B cell (primary cell): ENCODE data around the gene VGLL2. TPM values are rescaled to one million over a fixed set of nuclear protein-coding genes. Genes with fewer than 3 reads are reported as not detected.

Experiments used
- ATAC-seq: fragments of 200-7000 bp; cut with Tn5 transposase; one replicate; pipeline ENCODE4 v1.10.0; 2021; ENCODE audit warnings: low read depth, mild to moderate bottlenecking, moderate number of reproducible peaks, moderate library complexity
- CTCF ChIA-PET: fragments of 350-600 bp; sonication (Branson Sonifier 250); formaldehyde crosslinking; loops from one replicate; lab custom pipeline; 2021; ENCODE audit warnings: antibody characterized with exemption, inconsistent platforms; lab: Charles Lee
- POLR2A ChIA-PET: fragments of 350-600 bp; sonication (Branson Sonifier 250); formaldehyde crosslinking; loops from one replicate; lab custom pipeline; 2021; ENCODE audit warnings: antibody characterized with exemption; lab: Charles Lee
- DNase-seq: peaks from one replicate; pipeline ENCODE4 v3.0.0; 2013
- H2AFZ ChIP-seq: 2 replicates; pipeline ENCODE4 v1.6.1; 2012; ENCODE audit warnings: mild to moderate bottlenecking, low read depth, low read length; ENCODE audit not compliant: insufficient read depth, poor library complexity, severe bottlenecking
- H3K27ac ChIP-seq, 2 donors: 1 replicate in 1 of 2; 2 replicates in 1 of 2; pipeline ENCODE4 v1.5.1; 2012 to 2013; ENCODE audit warnings: low read length in 2 of 2, mild to moderate bottlenecking in 2 of 2, moderate library complexity in 1 of 2
- H3K27me3 ChIP-seq, 4 experiments: fragments of 200-600 bp in 1 of 4; sonication (generic) in 1 of 4; replicated peaks in 1 of 4; 1 replicate in 2 of 4; 2 replicates in 2 of 4; pipeline versions ENCODE4 v1.6.1 to v1.7.0; 2013 to 2016; ENCODE audit warnings: low read length in 3 of 4, mild to moderate bottlenecking in 2 of 4, mixed read lengths in 1 of 4, moderate library complexity in 1 of 4; ENCODE audit not compliant: insufficient read depth in 4 of 4, control insufficient read depth in 3 of 4; ENCODE audit errors: control extremely low read depth in 1 of 4
- H3K36me3 ChIP-seq, 2 experiments: replicated peaks in 1 of 2; 1 replicate in 1 of 2; 2 replicates in 1 of 2; pipeline versions ENCODE4 v1.6.1 to v1.7.1; 2013; ENCODE audit warnings: low read length in 1 of 2; ENCODE audit not compliant: insufficient read depth in 2 of 2, control insufficient read depth in 1 of 2; ENCODE audit errors: control extremely low read depth in 1 of 2, extremely low read depth in 1 of 2
- H3K4me1 ChIP-seq, 2 donors: fragments of 200-600 bp in 1 of 2; sonication (generic) in 1 of 2; 1 replicate in 1 of 2; 2 replicates in 1 of 2; pipeline versions ENCODE4 v1.5.1 to v1.6.1; 2013 to 2017; ENCODE audit warnings: low read length in 2 of 2; ENCODE audit not compliant: control insufficient read depth in 2 of 2, insufficient read depth in 2 of 2
- H3K4me2 ChIP-seq: replicated peaks from 2 replicates; pipeline ENCODE3; 2012; ENCODE audit warnings: mild to moderate bottlenecking, low read depth, low read length; ENCODE audit not compliant: poor library complexity, severe bottlenecking
- H3K4me3 ChIP-seq, 5 experiments: fragments of 200-600 bp in 1 of 5; sonication (generic) in 1 of 5; 1 replicate in 3 of 5; 2 replicates in 2 of 5; pipeline versions ENCODE4 v1.5.1 to v1.7.0; 2011 to 2016; ENCODE audit warnings: low read length in 4 of 5, mild to moderate bottlenecking in 4 of 5, low read depth in 2 of 5, control low read depth in 1 of 5, moderate library complexity in 1 of 5; ENCODE audit not compliant: insufficient read depth in 1 of 5; ENCODE audit errors: control extremely low read depth in 1 of 5, extremely low read depth in 1 of 5
- H3K79me2 ChIP-seq: fragments of 200-600 bp; sonication (generic); one replicate; pipeline ENCODE4 v1.6.0; 2016; ENCODE audit warnings: low read length; ENCODE audit not compliant: control insufficient read depth, insufficient read depth
- H3K9ac ChIP-seq: fragments of 200-600 bp; sonication (generic); 2 replicates; pipeline ENCODE4 v1.6.1; 2017; ENCODE audit warnings: mild to moderate bottlenecking, low read length, moderate library complexity
- H3K9me3 ChIP-seq, 3 donors: one replicate each; pipeline versions ENCODE4 v1.6.1 to v1.7.1; 2013; ENCODE audit warnings: low read length in 2 of 3; ENCODE audit not compliant: control insufficient read depth in 2 of 3, insufficient read depth in 1 of 3; ENCODE audit errors: control extremely low read depth in 1 of 3
- H4K20me1 ChIP-seq: 2 replicates; pipeline ENCODE4 v1.6.0; 2012; ENCODE audit warnings: mild to moderate bottlenecking, low read length; ENCODE audit not compliant: insufficient read depth, control insufficient read depth, poor library complexity, severe bottlenecking
- H3K27ac Mint-ChIP-seq: one replicate; pipeline ENCODE4 v1.8.0; 2021; ENCODE audit warnings: mixed read lengths
- H3K27me3 Mint-ChIP-seq: one replicate; pipeline ENCODE4 v1.8.0; 2021; ENCODE audit warnings: mixed read lengths
- H3K4me1 Mint-ChIP-seq: one replicate; pipeline ENCODE4 v1.8.0; 2021; ENCODE audit warnings: mixed read lengths
- H3K4me3 Mint-ChIP-seq: one replicate; pipeline ENCODE4 v1.8.0; 2021; ENCODE audit warnings: mixed read lengths
- H3K9me3 Mint-ChIP-seq: one replicate; pipeline ENCODE4 v1.8.0; 2022; ENCODE audit warnings: mixed read lengths; ENCODE audit not compliant: insufficient read depth
- EZH2 ChIP-seq: IDR thresholded peaks from 2 replicates; pipeline ENCODE4 v1.6.1; 2012; ENCODE audit warnings: borderline replicate concordance, low read depth, mild to moderate bottlenecking, moderate library complexity, low read length; ENCODE audit not compliant: insufficient read depth, poor library complexity, severe bottlenecking
- WGBS: methylation state at CpG from one replicate; pipeline ENCODE4 v1.1.5; 2013; ENCODE audit warnings: missing lambda C conversion rate; ENCODE audit not compliant: insufficient coverage; 5-methylcytosine and 5-hydroxymethylcytosine counted together
- intact Hi-C: fragments of 100-400 bp; cut with micrococcal nuclease; formaldehyde crosslinking; loops from one replicate; pipeline ENCODE4 v1.10.0; 2022
- polyA plus RNA-seq: library from polyadenylated mRNA; depleted of rRNA; stranded (reverse); fragments of >200 nt; gene quantifications from 2 replicates; pipeline ENCODE4 v1.2.3, GENCODE V29; 2012
- total RNA-seq, 2 donors: library from RNA; stranded (reverse); fragments of 120-200 nt in 1 of 2; gene quantifications; 1 replicate in 1 of 2; 2 replicates in 1 of 2; pipeline versions ENCODE4 v1.2.3 to v1.2.4, GENCODE V29; 2013 to 2022
- TF ChIP-seq, protein P1 (sequence below): fragments of 200-600 bp; IDR thresholded peaks from one replicate; pipeline ENCODE4 v1.8.0; 2022; ENCODE audit warnings: antibody characterized with exemption, mild to moderate bottlenecking

VGLL2 gene
- total and polyA plus RNA-seq, 2 donors (not counting 1 experiment from before 2014, with no cell fraction given) = not detected

- no peak overlapping the region for H3K4me2 ChIP-seq
- H3K9me3 Mint-ChIP-seq = no peaks in the 10 kb centered on the region
- no peak overlapping the region for H3K27ac Mint-ChIP-seq
- intact Hi-C loops = no loop called here
- no peak overlapping the region for H3K4me3 Mint-ChIP-seq
- H3K27me3 Mint-ChIP-seq = peaks cover 9% of the 10 kb centered on the region
- 100% methylated on average over 1 of the region's 1 CpG for WGBS
- CTCF ChIA-PET = no interaction called here
- POLR2A ChIA-PET = no interaction called here
- H3K79me2 ChIP-seq = no peaks in the 10 kb centered on the region
- H3K9me3 ChIP-seq = peaks cover 0 to 4% (median 0%) of the 10 kb centered on the region in 3 donors
- ATAC-seq = no peak
- H3K27ac ChIP-seq = no peak overlapping the region
- H4K20me1 ChIP-seq = no peaks in the 10 kb centered on the region
- no peak overlapping the region for H3K9ac ChIP-seq
- no peak overlapping the region for H2AFZ ChIP-seq
- H3K27me3 ChIP-seq = no peaks in the 10 kb centered on the region
- no peaks in the 10 kb centered on the region for H3K4me1 ChIP-seq
- no peaks in the 10 kb centered on the region for H3K4me1 Mint-ChIP-seq
- DNase-seq = no peak
- no peaks in the 10 kb centered on the region for H3K36me3 ChIP-seq
- no peak for TF ChIP-seq EZH2
- TF ChIP-seq, protein P1, sequence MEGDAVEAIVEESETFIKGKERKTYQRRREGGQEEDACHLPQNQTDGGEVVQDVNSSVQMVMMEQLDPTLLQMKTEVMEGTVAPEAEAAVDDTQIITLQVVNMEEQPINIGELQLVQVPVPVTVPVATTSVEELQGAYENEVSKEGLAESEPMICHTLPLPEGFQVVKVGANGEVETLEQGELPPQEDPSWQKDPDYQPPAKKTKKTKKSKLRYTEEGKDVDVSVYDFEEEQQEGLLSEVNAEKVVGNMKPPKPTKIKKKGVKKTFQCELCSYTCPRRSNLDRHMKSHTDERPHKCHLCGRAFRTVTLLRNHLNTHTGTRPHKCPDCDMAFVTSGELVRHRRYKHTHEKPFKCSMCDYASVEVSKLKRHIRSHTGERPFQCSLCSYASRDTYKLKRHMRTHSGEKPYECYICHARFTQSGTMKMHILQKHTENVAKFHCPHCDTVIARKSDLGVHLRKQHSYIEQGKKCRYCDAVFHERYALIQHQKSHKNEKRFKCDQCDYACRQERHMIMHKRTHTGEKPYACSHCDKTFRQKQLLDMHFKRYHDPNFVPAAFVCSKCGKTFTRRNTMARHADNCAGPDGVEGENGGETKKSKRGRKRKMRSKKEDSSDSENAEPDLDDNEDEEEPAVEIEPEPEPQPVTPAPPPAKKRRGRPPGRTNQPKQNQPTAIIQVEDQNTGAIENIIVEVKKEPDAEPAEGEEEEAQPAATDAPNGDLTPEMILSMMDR = no peak
- no peak overlapping the region for H3K4me3 ChIP-seq
These were observed 37.2 kb upstream of the VGLL2 start for GRCh38 chr6:117228202-117228601.

GRCh38 chr6:117229870-117230269 lies 35.5 kb upstream of the VGLL2 start:
- Histone ChIP-seq H3K79me2 (no peaks in the 10 kb centered on the region), H3K4me3 (no peak overlapping the region), H3K36me3 (no peaks in the 10 kb centered on the region), H3K9ac (no peak overlapping the region), H2AFZ (no peak overlapping the region), H3K9me3 (peaks cover 0 to 4% (median 0%) of the 10 kb centered on the region in 3 donors), H3K4me2 (no peak overlapping the region), H4K20me1 (no peaks in the 10 kb centered on the region), H3K4me1 (no peaks in the 10 kb centered on the region), H3K27me3 (no peaks in the 10 kb centered on the region), H3K27ac (no peak overlapping the region)
- ChIA-PET POLR2A (no interaction called here), CTCF (no interaction called here)
- DNase-seq = no peak
- no CpG with 5 or more reads among the region's 1 CpG for WGBS
- ATAC-seq = no peak
- Mint-ChIP-seq H3K4me1 (no peaks in the 10 kb centered on the region), H3K9me3 (no peaks in the 10 kb centered on the region), H3K4me3 (no peak overlapping the region), H3K27me3 (peaks cover 9% of the 10 kb centered on the region), H3K27ac (no peak overlapping the region)
- intact Hi-C loops = no loop called here
- TF ChIP-seq EZH2 = no peak
- TF ChIP-seq, protein P1 = no peak
